DOHH2 (cell line): ENCODE results near the gene DLAT.

ENCODE experiments used
- EZH2phosphoT487 ChIP-seq: fragments of 200-600 bp; sonication (generic); IDR thresholded peaks from 2 replicates; pipeline ENCODE4 v1.6.1; 2017; ENCODE audit warnings: borderline replicate concordance, mild to moderate bottlenecking, antibody characterized with exemption, low read length, moderate library complexity, mixed read lengths
- TF ChIP-seq, protein P1 (sequence below): fragments of 200-600 bp; sonication (generic); IDR thresholded peaks from one replicate; pipeline ENCODE4 v1.5.1; 2014; ENCODE audit warnings: antibody characterized with exemption, mild to moderate bottlenecking, low read depth, low read length; ENCODE audit not compliant: poor library complexity, severe bottlenecking

DNA sequence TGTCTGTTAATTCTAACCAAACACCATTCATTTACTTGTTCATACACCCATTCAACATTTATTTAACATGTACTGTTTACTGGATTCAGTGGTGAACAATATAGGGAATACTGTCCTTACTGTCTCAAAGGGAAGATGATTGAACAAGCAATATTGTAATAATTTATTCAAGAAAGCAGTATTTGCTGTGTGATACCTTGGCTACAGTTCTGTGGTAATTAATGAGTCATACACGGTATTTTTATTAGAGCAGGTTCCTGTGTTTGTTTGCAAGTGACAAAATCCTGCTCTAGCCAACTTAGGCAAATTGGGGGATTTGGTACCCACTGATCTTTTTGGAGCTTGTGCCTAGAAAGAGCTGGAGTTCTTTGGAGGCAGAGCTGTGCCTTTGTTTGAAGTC lies 32.9 kb downstream of the DLAT start:
- TF ChIP-seq, protein P1, sequence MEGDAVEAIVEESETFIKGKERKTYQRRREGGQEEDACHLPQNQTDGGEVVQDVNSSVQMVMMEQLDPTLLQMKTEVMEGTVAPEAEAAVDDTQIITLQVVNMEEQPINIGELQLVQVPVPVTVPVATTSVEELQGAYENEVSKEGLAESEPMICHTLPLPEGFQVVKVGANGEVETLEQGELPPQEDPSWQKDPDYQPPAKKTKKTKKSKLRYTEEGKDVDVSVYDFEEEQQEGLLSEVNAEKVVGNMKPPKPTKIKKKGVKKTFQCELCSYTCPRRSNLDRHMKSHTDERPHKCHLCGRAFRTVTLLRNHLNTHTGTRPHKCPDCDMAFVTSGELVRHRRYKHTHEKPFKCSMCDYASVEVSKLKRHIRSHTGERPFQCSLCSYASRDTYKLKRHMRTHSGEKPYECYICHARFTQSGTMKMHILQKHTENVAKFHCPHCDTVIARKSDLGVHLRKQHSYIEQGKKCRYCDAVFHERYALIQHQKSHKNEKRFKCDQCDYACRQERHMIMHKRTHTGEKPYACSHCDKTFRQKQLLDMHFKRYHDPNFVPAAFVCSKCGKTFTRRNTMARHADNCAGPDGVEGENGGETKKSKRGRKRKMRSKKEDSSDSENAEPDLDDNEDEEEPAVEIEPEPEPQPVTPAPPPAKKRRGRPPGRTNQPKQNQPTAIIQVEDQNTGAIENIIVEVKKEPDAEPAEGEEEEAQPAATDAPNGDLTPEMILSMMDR = no peak
- no peak for TF ChIP-seq EZH2phosphoT487
